ENCODE measurements around the gene ADGRA1.

DNA sequence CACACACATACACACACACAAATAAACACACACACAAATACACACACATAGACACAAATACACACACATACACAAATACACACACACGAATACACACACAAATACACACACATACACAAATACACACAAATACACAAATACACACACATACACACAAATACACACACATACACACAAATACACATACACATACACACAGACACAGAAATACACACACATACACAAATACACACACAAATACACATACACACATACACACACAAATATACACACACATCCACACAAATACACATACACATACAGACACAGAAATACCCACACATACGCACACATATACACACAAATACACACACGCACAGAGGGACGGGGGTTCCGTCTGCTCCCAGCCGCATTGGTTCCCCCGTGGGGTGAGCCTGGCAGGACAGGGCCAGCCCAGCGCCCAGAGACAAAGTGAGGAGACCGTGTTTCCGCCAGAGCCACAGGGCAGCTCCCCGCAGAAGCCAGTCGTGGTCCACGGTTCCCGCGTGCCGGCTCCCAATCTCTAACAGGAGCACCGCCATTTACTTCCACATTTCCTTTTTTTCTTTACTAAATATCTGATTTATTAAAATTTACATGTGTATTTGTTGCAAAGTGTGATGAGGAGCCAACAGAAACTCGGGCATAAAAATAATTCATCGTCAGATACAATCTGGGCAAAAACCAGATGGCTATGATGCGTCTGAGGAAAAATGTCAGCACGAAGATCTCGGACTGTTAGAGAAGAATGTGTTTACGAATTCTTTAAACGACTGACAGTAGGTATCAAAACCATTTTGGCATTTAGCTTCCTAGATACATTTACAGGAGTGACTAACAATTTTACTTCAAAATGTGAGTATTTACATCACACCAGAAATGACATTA is 69.2 kb downstream of the ADGRA1 start:
- TF ChIP-seq, protein P1, sequence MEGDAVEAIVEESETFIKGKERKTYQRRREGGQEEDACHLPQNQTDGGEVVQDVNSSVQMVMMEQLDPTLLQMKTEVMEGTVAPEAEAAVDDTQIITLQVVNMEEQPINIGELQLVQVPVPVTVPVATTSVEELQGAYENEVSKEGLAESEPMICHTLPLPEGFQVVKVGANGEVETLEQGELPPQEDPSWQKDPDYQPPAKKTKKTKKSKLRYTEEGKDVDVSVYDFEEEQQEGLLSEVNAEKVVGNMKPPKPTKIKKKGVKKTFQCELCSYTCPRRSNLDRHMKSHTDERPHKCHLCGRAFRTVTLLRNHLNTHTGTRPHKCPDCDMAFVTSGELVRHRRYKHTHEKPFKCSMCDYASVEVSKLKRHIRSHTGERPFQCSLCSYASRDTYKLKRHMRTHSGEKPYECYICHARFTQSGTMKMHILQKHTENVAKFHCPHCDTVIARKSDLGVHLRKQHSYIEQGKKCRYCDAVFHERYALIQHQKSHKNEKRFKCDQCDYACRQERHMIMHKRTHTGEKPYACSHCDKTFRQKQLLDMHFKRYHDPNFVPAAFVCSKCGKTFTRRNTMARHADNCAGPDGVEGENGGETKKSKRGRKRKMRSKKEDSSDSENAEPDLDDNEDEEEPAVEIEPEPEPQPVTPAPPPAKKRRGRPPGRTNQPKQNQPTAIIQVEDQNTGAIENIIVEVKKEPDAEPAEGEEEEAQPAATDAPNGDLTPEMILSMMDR (IDR thresholded peaks at IDR 0.05; ENCODE audit: low read depth, low read length), result no peak
- TF ChIP-seq EZH2phosphoT487 (IDR thresholded peaks at IDR 0.05; ENCODE audit: low read depth), result no peak
